Colonic mucosa (tissue), 4 donors: ENCODE results near the gene AGER. TPM values are rescaled to one million over a fixed set of nuclear protein-coding genes. Genes with fewer than 3 reads are reported as not detected.
A peak's percentile ranks its signal among the peaks of the same experiment; 100 is the strongest.

Source experiments
- DNase-seq: peaks from one replicate; pipeline ENCODE4 v3.0.0-alpha.2; 2020
- H3K27ac ChIP-seq: fragments of 200-600 bp; one replicate; pipeline ENCODE4 v1.8.0; 2021
- H3K27me3 ChIP-seq: fragments of 200-600 bp; one replicate; pipeline ENCODE4 v1.8.0; 2021
- H3K36me3 ChIP-seq: fragments of 200-600 bp; one replicate; pipeline ENCODE4 v1.8.0; 2021
- H3K4me1 ChIP-seq: fragments of 200-600 bp; one replicate; pipeline ENCODE4 v1.8.0; 2021; ENCODE audit warnings: mild to moderate bottlenecking
- H3K4me3 ChIP-seq: fragments of 200-600 bp; one replicate; pipeline ENCODE4 v1.8.0; 2021
- H3K9ac ChIP-seq, 2 donors: one replicate each; pipeline ENCODE4 v1.7.0; 2013; ENCODE audit warnings: control low read depth in 2 of 2, low read depth in 2 of 2, low read length in 2 of 2
- H3K9me3 ChIP-seq: fragments of 200-600 bp; one replicate; pipeline ENCODE4 v1.8.0; 2021
- CTCF ChIP-seq: fragments of 200-600 bp; IDR thresholded peaks from one replicate; pipeline ENCODE4 v1.8.0; 2022; ENCODE audit warnings: antibody characterized with exemption, mild to moderate bottlenecking
- intact Hi-C: fragments of 100-400 bp; cut with DNase I; formaldehyde crosslinking; loops from one replicate; pipeline ENCODE4 v1.14.1; 2022
- total RNA-seq, 2 donors: library from RNA; stranded (reverse); fragmentation: NEBNext Ultra II Directional in 1 of 2; extraction: Animal tissue kit (Norgen Biotek cat#: 25700) in 1 of 2; gene quantifications; one replicate each; pipeline ENCODE4 v1.2.1, GENCODE V29; 2021
- donor health status: healthy.
- donor health status: DM: no; HTN: no; CAD: no.
- donor health status: DM: no; HTN: no; CAD: no.

The AGER gene
- total RNA-seq, 2 donors from 2014 or later = 4.1 to 10.1 TPM

DNA sequence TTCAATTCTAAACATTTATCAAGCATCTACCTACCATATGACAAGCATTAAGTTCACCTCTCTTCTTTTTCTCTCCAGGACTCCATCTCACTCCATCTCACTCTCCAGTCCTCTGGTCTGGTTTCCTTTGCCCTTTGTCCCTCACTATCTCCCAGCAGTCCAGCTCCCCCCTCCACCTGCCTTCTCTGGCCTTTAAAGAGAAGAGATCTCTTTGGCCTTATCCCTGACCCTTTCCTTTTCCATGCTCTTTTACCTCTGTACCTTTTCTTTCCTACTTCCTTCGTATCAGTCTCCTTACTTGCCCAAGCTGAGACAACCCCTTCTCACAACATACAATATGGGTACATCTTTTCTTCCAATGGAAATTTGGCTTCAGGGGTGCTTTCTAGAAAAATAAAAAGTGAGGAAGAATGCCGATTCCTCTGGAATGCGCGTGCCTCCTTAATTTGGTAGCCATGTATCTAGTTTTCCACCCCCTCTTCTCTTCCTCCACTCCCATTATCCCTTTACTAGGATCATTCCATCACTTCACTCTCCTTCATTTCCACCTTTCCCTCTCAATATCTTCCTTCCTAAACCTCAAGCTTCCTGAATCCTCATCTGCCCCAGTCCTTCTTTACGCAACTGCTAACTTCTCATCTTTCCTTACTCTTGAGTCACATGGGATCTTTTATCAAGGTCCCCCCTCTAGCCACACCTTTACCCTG lies 7.4 kb downstream of the AGER start:
- H3K36me3 ChIP-seq = peaks cover 4% of the 10 kb centered on the region
- H3K27me3 ChIP-seq = no peaks in the 10 kb centered on the region
- H3K9me3 ChIP-seq = no peaks in the 10 kb centered on the region
- TF ChIP-seq CTCF = no peak
- intact Hi-C loops = no loop called here
- peak overlapping the region; percentile 94 for H3K27ac ChIP-seq
- peak overlapping the region; percentile 32 to 90 for H3K9ac ChIP-seq
- H3K4me1 ChIP-seq = peaks cover 22% of the 10 kb centered on the region
- H3K4me3 ChIP-seq = peak overlapping the region; percentile 77
- peak; percentile 49 for DNase-seq

DNA sequence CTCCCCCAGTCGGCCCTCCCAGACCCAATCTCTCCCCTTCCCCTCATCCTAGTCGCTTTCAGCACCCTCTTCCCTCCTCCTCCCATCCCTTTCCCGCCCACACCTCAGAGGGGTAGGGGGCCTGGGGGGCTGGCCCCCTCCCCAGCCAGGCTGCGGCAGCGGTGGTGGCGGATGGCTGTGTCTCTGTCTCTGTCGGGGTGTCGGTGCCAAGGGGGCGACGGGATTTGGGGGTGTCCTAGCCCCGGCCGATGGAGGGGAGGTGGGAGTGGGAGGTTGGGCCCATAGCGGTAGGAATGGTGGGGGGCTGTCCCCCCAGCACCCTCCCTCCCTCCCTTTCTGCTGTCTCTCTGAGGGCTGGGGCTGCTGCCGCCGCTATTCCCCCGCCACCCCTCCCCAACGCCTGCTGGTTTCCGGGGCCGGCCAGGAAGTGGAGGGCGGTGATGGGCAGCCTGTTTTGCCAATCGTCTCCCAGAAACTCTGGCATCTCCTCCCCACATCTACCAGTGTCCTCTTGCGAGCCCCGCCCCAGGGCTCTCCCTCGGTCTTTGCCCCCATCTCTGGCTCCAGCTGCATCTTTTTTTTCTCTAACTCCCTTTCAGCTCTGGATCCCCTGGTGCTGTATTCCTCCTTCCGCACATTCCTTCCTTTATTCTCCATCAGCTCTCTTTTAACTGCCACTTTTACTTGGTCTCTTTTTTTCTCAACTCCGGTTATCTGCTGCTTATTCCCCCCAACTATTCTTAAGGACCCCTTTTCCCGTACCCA lies 8.2 kb downstream of the AGER start, which contains the start of gene AGPAT1:
AGPAT1 (minus strand) TSS at position 374 of the 765 bp plus-strand sequence. CDS start 4,588 bp downstream, outside the sequence.
- intact Hi-C loops = no loop called here
- Histone ChIP-seq H3K9ac (peak within 1 kb of the TSS; percentile 90 to 99), H3K4me1 (peaks cover 22% of the 10 kb centered on the region), H3K27me3 (no peaks in the 10 kb centered on the region), H3K4me3 (peak within 1 kb of the TSS; percentile 77), H3K27ac (peak within 1 kb of the TSS; percentile 94), H3K9me3 (no peaks in the 10 kb centered on the region), H3K36me3 (peaks cover 4% of the 10 kb centered on the region)
- peak; percentile 99 for DNase-seq
- no peak for TF ChIP-seq CTCF

DNA sequence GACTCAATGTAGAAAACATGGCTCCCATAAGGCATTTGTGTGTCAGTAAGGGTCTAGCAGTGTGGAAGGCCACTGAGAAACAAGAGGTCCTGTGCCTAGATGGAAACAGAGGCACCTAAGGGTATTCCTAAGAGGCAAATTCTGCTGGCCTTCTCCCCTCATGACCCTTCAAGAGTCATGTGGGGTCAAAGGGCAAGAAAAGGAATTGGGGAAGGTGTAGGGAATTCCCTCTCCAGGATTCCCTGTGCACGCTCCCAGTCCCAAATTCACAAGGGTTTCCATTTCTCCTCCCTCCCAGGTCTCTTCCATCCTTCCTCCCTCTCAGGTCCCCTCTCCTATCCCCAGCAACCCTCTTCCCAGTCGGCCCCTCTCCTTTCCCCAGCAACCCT lies 8.7 kb downstream of the AGER start:
- TF ChIP-seq CTCF = no peak
- no peak for DNase-seq

GRCh38 chr6:32174416-32174815 lies 9.6 kb downstream of the AGER start:
- peaks cover 7% of the 10 kb centered on the region for H3K36me3 ChIP-seq
- no peaks in the 10 kb centered on the region for H3K27me3 ChIP-seq
- no peak for DNase-seq
- no peak overlapping the region for H3K27ac ChIP-seq
- H3K9me3 ChIP-seq = no peaks in the 10 kb centered on the region
- TF ChIP-seq CTCF = no peak
- intact Hi-C loops = no loop called here
- peaks cover 21% of the 10 kb centered on the region for H3K4me1 ChIP-seq
- H3K9ac ChIP-seq = no peak overlapping the region
- no peak overlapping the region for H3K4me3 ChIP-seq

More for the DNA sequence above, 8.7 kb downstream of the AGER start:
- H3K4me1 ChIP-seq = peaks cover 22% of the 10 kb centered on the region
- intact Hi-C loops = no loop called here
- H3K27me3 ChIP-seq = no peaks in the 10 kb centered on the region
- H3K36me3 ChIP-seq = peaks cover 5% of the 10 kb centered on the region
- no peaks in the 10 kb centered on the region for H3K9me3 ChIP-seq
- peak overlapping the region; percentile 90 to 99 for H3K9ac ChIP-seq
- H3K4me3 ChIP-seq = peak overlapping the region; percentile 77
- H3K27ac ChIP-seq = peak overlapping the region; percentile 94

GRCh38 chr6:32173051-32173727 lies 10.9 kb downstream of the AGER start:
- Histone ChIP-seq H3K36me3 (peaks cover 7% of the 10 kb centered on the region), H3K9me3 (no peaks in the 10 kb centered on the region), H3K4me3 (no peak overlapping the region), H3K4me1 (peaks cover 16% of the 10 kb centered on the region), H3K9ac (no peak overlapping the region), H3K27ac (no peak overlapping the region), H3K27me3 (no peaks in the 10 kb centered on the region)
- DNase-seq = no peak
- no peak for TF ChIP-seq CTCF
- intact Hi-C loops = no loop called here
